Spleen (tissue), 11 donors: Measurements from ENCODE around the gene ABT1. TPM values are rescaled to one million over a fixed set of nuclear protein-coding genes. Genes with fewer than 3 reads are reported as not detected.

Source experiments
- DNase-seq: peaks from one replicate; pipeline ENCODE4 v3.0.0-alpha.2; 2020
- H3K27ac ChIP-seq, 8 donors: fragments of 200-600 bp; sonication (generic) in 7 of 8; 1 replicate in 4 of 8; 2 replicates in 4 of 8; pipeline versions ENCODE4 v1.5.0 to v1.8.0; 2016 to 2021; ENCODE audit warnings: inconsistent platforms in 4 of 8, mild to moderate bottlenecking in 4 of 8, moderate library complexity in 1 of 8
- H3K27me3 ChIP-seq, 7 donors: fragments of 200-600 bp; sonication (generic) in 6 of 7; replicated peaks in 1 of 7; 1 replicate in 4 of 7; 2 replicates in 3 of 7; pipeline versions ENCODE4 v1.5.0 to v1.8.0; 2016 to 2021; ENCODE audit warnings: inconsistent platforms in 3 of 7, mild to moderate bottlenecking in 1 of 7
- H3K36me3 ChIP-seq, 6 donors: fragments of 200-600 bp; sonication (generic) in 5 of 6; 1 replicate in 4 of 6; 2 replicates in 2 of 6; pipeline versions ENCODE4 v1.5.0 to v1.8.0; 2016 to 2021; ENCODE audit warnings: inconsistent platforms in 2 of 6
- H3K4me1 ChIP-seq, 6 donors: fragments of 200-600 bp; sonication (generic) in 5 of 6; 1 replicate in 3 of 6; 2 replicates in 3 of 6; pipeline versions ENCODE4 v1.5.0 to v1.8.0; 2016 to 2021; ENCODE audit warnings: inconsistent platforms in 3 of 6
- H3K4me3 ChIP-seq, 8 donors: fragments of 200-600 bp; sonication (generic) in 7 of 8; 1 replicate in 4 of 8; 2 replicates in 4 of 8; pipeline versions ENCODE4 v1.5.0 to v1.8.0; 2016 to 2021; ENCODE audit warnings: inconsistent platforms in 4 of 8, mild to moderate bottlenecking in 4 of 8, moderate library complexity in 2 of 8
- H3K9me3 ChIP-seq, 8 donors: fragments of 200-600 bp; sonication (generic) in 7 of 8; 1 replicate in 4 of 8; 2 replicates in 4 of 8; pipeline versions ENCODE4 v1.5.0 to v1.8.0; 2016 to 2021; ENCODE audit warnings: inconsistent platforms in 4 of 8
- POLR2A ChIP-seq, 3 donors: fragments of 450-650 bp; IDR thresholded peaks; one replicate each; pipeline ENCODE4 v1.5.1; 2017; ENCODE audit warnings: antibody characterized with exemption in 3 of 3, mild to moderate bottlenecking in 1 of 3
- POLR2AphosphoS5 ChIP-seq, 3 donors: sonication (generic); formaldehyde crosslinking; IDR thresholded peaks; one replicate each; pipeline ENCODE4 v1.5.1; 2017; ENCODE audit warnings: antibody characterized with exemption in 3 of 3
- WGBS, 5 donors: extraction: QIAGEN DNeasy Blood & Tissue Kit in 3 of 5; methylation state at CpG; one replicate each; pipeline versions ENCODE4 v1.1.5 to v1.1.7; 2013 to 2018; 5-methylcytosine and 5-hydroxymethylcytosine counted together
- intact Hi-C: fragments of 100-400 bp; cut with DNase I; formaldehyde crosslinking; loops from one replicate; pipeline ENCODE4 v1.15.0; 2023; ENCODE audit warnings: low total_unique reads
- polyA plus RNA-seq, 3 donors: library from polyadenylated mRNA; stranded (reverse); fragments of 200-250 nt; gene quantifications; one replicate each; pipeline ENCODE4 v1.2.1, GENCODE V29; 2013
- total RNA-seq, 7 donors: library from RNA; depleted of rRNA in 3 of 7; stranded (reverse); fragments of >200 nt in 3 of 7; fragmentation: NEBNext Ultra II Directional in 4 of 7; extraction: Animal tissue kit (Norgen Biotek cat#: 25700) in 4 of 7; gene quantifications; one replicate each; pipeline versions ENCODE4 v1.1.0 to v1.2.1, GENCODE V29; 2016 to 2021
- TF ChIP-seq, protein P1 (sequence below), 11 experiments: fragments of 200-600 bp in 7 of 11; fragments of 450-650 bp in 4 of 11; sonication (generic) in 4 of 11; IDR thresholded peaks in 8 of 11; conservative IDR thresholded peaks in 3 of 11; 1 replicate in 7 of 11; 2 replicates in 4 of 11; pipeline versions ENCODE4 v1.4.0 to v1.8.0; 2016 to 2021; ENCODE audit warnings: antibody characterized with exemption in 11 of 11, inconsistent platforms in 4 of 11, mild to moderate bottlenecking in 1 of 11
- donor health status: healthy with polysubstance abuse.
- donor health status: DM: no; HTN: no; CAD: no; lungs with moderate emphysema.
- donor health status: DM: no; HTN: no; CAD: no.
- donor health status: Bipolar disorder and iron deficiency.
- donor health status: healthy.
- donor health status: DM: no; HTN: no; CAD: no.
- donor health status: DM: yes; HTN: yes; CAD: no.

Gene ABT1
- total and polyA plus RNA-seq, 10 donors = 14.9 to 26.2 (median 19.5) TPM

DNA sequence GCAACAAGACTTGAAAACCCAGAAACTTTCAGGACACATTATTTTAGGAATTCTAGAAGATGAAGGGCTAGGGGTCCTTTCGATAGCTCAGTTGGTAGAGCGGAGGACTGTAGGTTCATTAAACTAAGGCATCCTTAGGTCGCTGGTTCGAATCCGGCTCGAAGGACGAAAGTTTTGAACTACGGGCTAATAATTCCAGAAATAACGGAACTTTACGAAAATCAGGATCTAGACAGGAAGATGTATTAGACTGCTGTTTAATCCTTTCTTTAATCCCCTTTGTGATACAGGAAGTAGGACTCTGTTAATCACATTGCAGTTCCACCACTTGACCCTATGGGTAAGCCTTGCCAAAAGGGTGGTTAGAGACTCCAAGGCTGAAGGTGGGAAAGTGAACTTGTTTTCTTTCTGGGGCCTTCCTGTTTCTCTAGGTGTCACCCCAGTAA is 21.2 kb upstream of the ABT1 start:
- Histone ChIP-seq H3K27ac (no peak overlapping the region), H3K4me1 (peaks cover 0 to 38% (median 10%) of the 10 kb centered on the region in 6 donors), H3K4me3 (no peak overlapping the region), H3K36me3 (no peaks in the 10 kb centered on the region), H3K9me3 (peaks cover 5 to 22% (median 15%) of the 10 kb centered on the region in 8 donors), H3K27me3 (peaks cover 0 to 26% (median 5%) of the 10 kb centered on the region in 7 donors)
- DNase-seq = no peak
- TF ChIP-seq, protein P1, sequence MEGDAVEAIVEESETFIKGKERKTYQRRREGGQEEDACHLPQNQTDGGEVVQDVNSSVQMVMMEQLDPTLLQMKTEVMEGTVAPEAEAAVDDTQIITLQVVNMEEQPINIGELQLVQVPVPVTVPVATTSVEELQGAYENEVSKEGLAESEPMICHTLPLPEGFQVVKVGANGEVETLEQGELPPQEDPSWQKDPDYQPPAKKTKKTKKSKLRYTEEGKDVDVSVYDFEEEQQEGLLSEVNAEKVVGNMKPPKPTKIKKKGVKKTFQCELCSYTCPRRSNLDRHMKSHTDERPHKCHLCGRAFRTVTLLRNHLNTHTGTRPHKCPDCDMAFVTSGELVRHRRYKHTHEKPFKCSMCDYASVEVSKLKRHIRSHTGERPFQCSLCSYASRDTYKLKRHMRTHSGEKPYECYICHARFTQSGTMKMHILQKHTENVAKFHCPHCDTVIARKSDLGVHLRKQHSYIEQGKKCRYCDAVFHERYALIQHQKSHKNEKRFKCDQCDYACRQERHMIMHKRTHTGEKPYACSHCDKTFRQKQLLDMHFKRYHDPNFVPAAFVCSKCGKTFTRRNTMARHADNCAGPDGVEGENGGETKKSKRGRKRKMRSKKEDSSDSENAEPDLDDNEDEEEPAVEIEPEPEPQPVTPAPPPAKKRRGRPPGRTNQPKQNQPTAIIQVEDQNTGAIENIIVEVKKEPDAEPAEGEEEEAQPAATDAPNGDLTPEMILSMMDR (IDR thresholded peaks at IDR 0.05 in 8 of 11, conservative IDR thresholded peaks at IDR 0.05 in 3 of 11) = no peak
- TF ChIP-seq POLR2AphosphoS5 (IDR thresholded peaks at IDR 0.05) = no peak
- TF ChIP-seq POLR2A (IDR thresholded peaks at IDR 0.05) = no peak
- WGBS, 5 donors = 64 to 85% (median 73%) methylated on average over 10 of the region's 10 CpGs
- intact Hi-C loops = loop anchor here (10.0 kb wide), 1 partner anchor 231 kb away; no protein-coding TSS in a partner anchor

DNA sequence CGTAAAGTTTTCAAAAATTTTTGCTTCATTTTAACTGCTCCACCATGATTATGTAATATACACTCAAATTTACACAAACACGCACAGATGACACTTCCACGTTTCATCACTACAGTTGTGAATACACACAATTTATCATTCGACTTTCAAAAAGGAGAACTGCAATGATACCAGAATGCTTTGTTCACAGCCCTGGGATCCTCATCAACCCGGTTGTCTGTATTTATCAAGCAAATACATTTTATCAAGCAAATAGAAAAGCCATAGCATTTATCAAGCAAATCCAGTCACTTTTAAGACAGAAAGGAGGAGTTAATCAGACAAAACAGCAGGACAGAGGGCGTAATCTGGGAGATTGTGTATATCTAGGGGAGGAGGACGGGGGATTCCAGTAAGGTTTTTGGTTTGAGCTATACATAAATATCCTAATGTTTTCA is 20.3 kb upstream of the ABT1 start:
- intact Hi-C loops = loop anchor here (10.0 kb wide), 1 partner anchor 232 kb away; no protein-coding TSS in a partner anchor
- Histone ChIP-seq H3K27ac (peak overlapping the region in 2 of 8 donors; percentile 8 to 27), H3K4me3 (peak overlapping the region in 2 of 8 donors; percentile 17 to 46), H3K4me1 (peaks cover 0 to 37% (median 10%) of the 10 kb centered on the region in 6 donors), H3K36me3 (no peaks in the 10 kb centered on the region), H3K27me3 (peaks cover 0 to 26% (median 5%) of the 10 kb centered on the region in 7 donors), H3K9me3 (peaks cover 5 to 22% (median 15%) of the 10 kb centered on the region in 8 donors)
- 32 to 51% (median 42%) methylated on average over 7 of the region's 7 CpGs for WGBS, 5 donors
- TF ChIP-seq, protein P1 (IDR thresholded peaks at IDR 0.05 in 8 of 11, conservative IDR thresholded peaks at IDR 0.05 in 3 of 11) = no peak
- TF ChIP-seq POLR2AphosphoS5 (IDR thresholded peaks at IDR 0.05) (no peak), POLR2A (IDR thresholded peaks at IDR 0.05) (no peak)
- DNase-seq = no peak

DNA sequence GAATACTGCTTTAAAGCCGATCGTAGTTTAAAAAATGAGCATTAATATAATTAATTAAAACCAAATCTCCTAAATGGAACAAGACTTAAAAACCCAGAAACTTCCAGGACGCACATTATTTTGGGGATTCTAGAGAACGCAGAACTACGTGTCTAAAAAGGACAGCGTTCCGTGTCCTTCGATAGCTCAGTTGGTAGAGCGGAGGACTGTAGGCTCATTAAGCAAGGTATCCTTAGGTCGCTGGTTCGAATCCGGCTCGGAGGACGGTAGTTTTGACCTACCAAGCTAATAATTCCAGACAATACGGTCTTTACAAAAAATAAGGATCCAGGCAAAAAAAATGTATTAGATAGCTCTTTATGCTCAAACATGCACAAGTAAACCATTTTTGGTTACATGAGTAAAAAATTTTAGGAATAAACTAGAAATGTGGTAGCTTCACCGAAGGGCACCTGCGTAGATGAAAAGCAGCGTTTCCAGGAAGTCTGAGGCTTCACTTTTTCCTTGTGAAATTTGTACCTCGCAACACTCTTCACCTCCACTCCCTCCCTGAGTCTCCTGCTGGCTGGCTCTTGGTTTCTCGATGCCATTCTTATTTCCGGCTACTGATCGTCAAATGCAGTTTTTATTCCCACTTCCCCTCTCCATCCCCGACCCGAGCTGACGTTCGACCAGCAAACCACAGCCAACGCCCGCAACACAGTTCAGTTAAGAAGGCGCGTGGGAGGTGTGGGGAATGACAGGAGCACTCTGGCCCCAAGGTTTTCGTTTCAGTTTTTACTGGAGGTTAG is 19.6 kb upstream of the ABT1 start:
- H3K4me3 ChIP-seq = peak overlapping the region in 7 of 8 donors; percentile 1 to 46 (median 22)
- peaks cover 0 to 27% (median 5%) of the 10 kb centered on the region in 7 donors for H3K27me3 ChIP-seq
- no peak for TF ChIP-seq POLR2AphosphoS5 (IDR thresholded peaks at IDR 0.05)
- TF ChIP-seq POLR2A (IDR thresholded peaks at IDR 0.05) = no peak
- TF ChIP-seq, protein P1 (IDR thresholded peaks at IDR 0.05 in 8 of 11, conservative IDR thresholded peaks at IDR 0.05 in 3 of 11) = no peak
- peaks cover 0 to 30% (median 8%) of the 10 kb centered on the region in 6 donors for H3K4me1 ChIP-seq
- no peaks in the 10 kb centered on the region for H3K36me3 ChIP-seq
- WGBS, 5 donors = 2 to 4% (median 3%) methylated on average over 31 of the region's 31 CpGs
- peaks cover 5 to 22% (median 15%) of the 10 kb centered on the region in 8 donors for H3K9me3 ChIP-seq
- intact Hi-C loops = loop anchor here (10.0 kb wide), 1 partner anchor 232 kb away; no protein-coding TSS in a partner anchor
- peak overlapping the region in 2 of 8 donors; percentile 8 to 27 for H3K27ac ChIP-seq
- DNase-seq = peak; percentile 74

DNA sequence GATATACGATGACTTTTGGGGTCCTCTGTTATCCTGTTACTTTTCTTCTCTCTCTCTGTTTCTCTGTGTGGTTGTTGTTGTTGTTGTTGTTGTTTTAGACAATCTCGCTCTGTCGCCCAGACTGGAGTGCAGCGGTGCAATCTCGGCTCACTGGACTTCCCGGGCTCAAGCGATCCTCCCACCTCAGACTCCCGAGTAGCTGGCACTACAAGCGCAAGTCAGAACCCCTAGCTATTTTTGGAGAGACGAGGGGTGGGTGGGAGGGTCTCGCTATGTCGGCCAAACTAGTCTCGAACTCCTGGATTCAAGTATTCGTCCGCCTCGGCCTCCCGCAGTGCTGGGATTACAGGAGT is 19.1 kb upstream of the ABT1 start:
- intact Hi-C loops = loop anchor here (10.0 kb wide), 1 partner anchor 233 kb away; no protein-coding TSS in a partner anchor
- DNase-seq = peak; percentile 21
- 27 to 41% (median 31%) methylated on average over 17 of the region's 17 CpGs for WGBS, 5 donors
- H3K36me3 ChIP-seq = no peaks in the 10 kb centered on the region
- TF ChIP-seq POLR2A (IDR thresholded peaks at IDR 0.05) = no peak
- no peak overlapping the region for H3K27ac ChIP-seq
- peaks cover 5 to 22% (median 15%) of the 10 kb centered on the region in 8 donors for H3K9me3 ChIP-seq
- peak overlapping the region in 5 of 8 donors; percentile 15 to 46 (median 26) for H3K4me3 ChIP-seq
- peaks cover 0 to 25% (median 7%) of the 10 kb centered on the region in 6 donors for H3K4me1 ChIP-seq
- peaks cover 0 to 33% (median 9%) of the 10 kb centered on the region in 7 donors for H3K27me3 ChIP-seq
